Hepatocyte (in vitro differentiated cells): ENCODE results near the gene LDLRAP1. TPM values are rescaled to one million over a fixed set of nuclear protein-coding genes. Genes with fewer than 3 reads are reported as not detected.

Source experiments
- DNase-seq: peaks from one replicate; pipeline ENCODE4 v3.0.0-alpha.2; 2016; ENCODE audit warnings: low spot score
- H2AFZ ChIP-seq: fragments of 200-600 bp; sonication (generic); 2 replicates; pipeline ENCODE4 v1.6.0; 2016; ENCODE audit warnings: antibody characterized with exemption, mild to moderate bottlenecking
- H3K27ac ChIP-seq: fragments of 200-600 bp; sonication (generic); 2 replicates; pipeline ENCODE4 v1.5.1; 2016; ENCODE audit warnings: mild to moderate bottlenecking
- H3K27me3 ChIP-seq: fragments of 200-600 bp; sonication (generic); 2 replicates; pipeline ENCODE4 v1.6.1; 2016
- H3K36me3 ChIP-seq: fragments of 200-600 bp; sonication (generic); replicated peaks from 2 replicates; pipeline ENCODE4 v1.5.1; 2016; ENCODE audit warnings: low read depth; ENCODE audit not compliant: insufficient read depth
- H3K4me1 ChIP-seq: fragments of 200-600 bp; sonication (generic); 2 replicates; pipeline ENCODE4 v1.5.1; 2016; ENCODE audit warnings: mild to moderate bottlenecking, moderate library complexity; ENCODE audit not compliant: insufficient read depth
- H3K4me2 ChIP-seq: fragments of 200-600 bp; sonication (generic); 2 replicates; pipeline ENCODE4 v1.6.0; 2016
- H3K4me3 ChIP-seq: fragments of 200-600 bp; sonication (generic); 2 replicates; pipeline ENCODE4 v1.5.1; 2016; ENCODE audit warnings: mild to moderate bottlenecking
- H3K79me2 ChIP-seq: fragments of 200-600 bp; sonication (generic); 2 replicates; pipeline ENCODE4 v1.6.0; 2017; ENCODE audit warnings: mild to moderate bottlenecking
- H3K9me2 ChIP-seq: fragments of 200-600 bp; sonication (generic); replicated peaks from 2 replicates; pipeline ENCODE4 v1.6.0; 2017; ENCODE audit warnings: mild to moderate bottlenecking; ENCODE audit not compliant: insufficient read depth
- H3K9me3 ChIP-seq: fragments of 200-600 bp; sonication (generic); 2 replicates; pipeline ENCODE4 v1.5.1; 2016; ENCODE audit warnings: low read depth, mild to moderate bottlenecking
- H4K20me1 ChIP-seq: fragments of 200-600 bp; sonication (generic); 2 replicates; pipeline ENCODE4 v1.6.0; 2016; ENCODE audit warnings: mild to moderate bottlenecking; ENCODE audit not compliant: insufficient read depth, poor library complexity, severe bottlenecking
- CTCF ChIP-seq: fragments of 200-600 bp; sonication (generic); IDR thresholded peaks from 2 replicates; pipeline ENCODE4 v1.5.1; 2016; ENCODE audit warnings: antibody characterized with exemption, mild to moderate bottlenecking; ENCODE audit not compliant: poor library complexity
- EZH2 ChIP-seq: fragments of 200-600 bp; sonication (generic); IDR thresholded peaks from 2 replicates; pipeline ENCODE4 v1.6.1; 2016; ENCODE audit warnings: antibody characterized with exemption, mild to moderate bottlenecking, borderline replicate concordance
- EZH2phosphoT487 ChIP-seq: fragments of 200-600 bp; sonication (generic); IDR thresholded peaks from one replicate; pipeline ENCODE4 v1.6.1; 2018; ENCODE audit warnings: antibody characterized with exemption, mild to moderate bottlenecking, low read depth, moderate library complexity; ENCODE audit not compliant: unreplicated experiment, severe bottlenecking
- WGBS: methylation state at CpG from one replicate; pipeline ENCODE4 v1.1.6; 2016; ENCODE audit warnings: low lambda C conversion rate; ENCODE audit errors: missing lambda C conversion rate; 5-methylcytosine and 5-hydroxymethylcytosine counted together
- polyA plus RNA-seq: library from polyadenylated mRNA; unstranded; fragments of >200 nt; fragmentation: Nextera tagmentation; extraction: Ambion mirVana; gene quantifications from 2 replicates; pipeline ENCODE4 v1.2.1, GENCODE V29; 2016
- total RNA-seq: library from RNA; depleted of rRNA; stranded (reverse); fragments of >200 nt; gene quantifications from 2 replicates; pipeline ENCODE4 v1.2.3, GENCODE V29; 2014

Gene LDLRAP1
- total and polyA plus RNA-seq, 2 experiments from 2014 or later, result 17.3 to 27.5 TPM

- no peaks in the 10 kb centered on the region for H3K27me3 ChIP-seq
- H3K4me1 ChIP-seq, result peaks cover under 1% of the 10 kb centered on the region
- TF ChIP-seq EZH2phosphoT487 (no peak), CTCF (no peak), EZH2 (no peak)
- no peak for DNase-seq
- WGBS, result 96% methylated on average over 14 of the region's 14 CpGs
- H3K9me3 ChIP-seq, result no peaks in the 10 kb centered on the region
- no peak overlapping the region for H3K4me3 ChIP-seq
- peaks cover 15% of the 10 kb centered on the region for H3K79me2 ChIP-seq
- no peak overlapping the region for H3K27ac ChIP-seq
- no peaks in the 10 kb centered on the region for H3K9me2 ChIP-seq
- no peak overlapping the region for H3K4me2 ChIP-seq
- no peaks in the 10 kb centered on the region for H4K20me1 ChIP-seq
- no peak overlapping the region for H2AFZ ChIP-seq
- no peaks in the 10 kb centered on the region for H3K36me3 ChIP-seq
Observed at GRCh38 chr1:25554886-25555752, 11.7 kb downstream of the LDLRAP1 start.

- H3K36me3 ChIP-seq, result no peaks in the 10 kb centered on the region
- H3K9me3 ChIP-seq, result no peaks in the 10 kb centered on the region
- no peak overlapping the region for H3K4me3 ChIP-seq
- H3K79me2 ChIP-seq, result peaks cover 12% of the 10 kb centered on the region
- no peaks in the 10 kb centered on the region for H3K9me2 ChIP-seq
- no peak for DNase-seq
- TF ChIP-seq CTCF, result no peak
- no peak for TF ChIP-seq EZH2
- TF ChIP-seq EZH2phosphoT487, result no peak
- no peaks in the 10 kb centered on the region for H3K27me3 ChIP-seq
- H2AFZ ChIP-seq, result no peak overlapping the region
- H3K27ac ChIP-seq, result no peak overlapping the region
- no peaks in the 10 kb centered on the region for H3K4me1 ChIP-seq
- no peaks in the 10 kb centered on the region for H4K20me1 ChIP-seq
- 95% methylated on average over 5 of the region's 5 CpGs for WGBS
- no peak overlapping the region for H3K4me2 ChIP-seq
Observed at GRCh38 chr1:25555753-25556092, 12.3 kb downstream of the LDLRAP1 start.

GRCh38 chr1:25556132-25556670 lies 12.8 kb downstream of the LDLRAP1 start:
- no peaks in the 10 kb centered on the region for H3K9me3 ChIP-seq
- no peak overlapping the region for H2AFZ ChIP-seq
- no peak overlapping the region for H3K4me3 ChIP-seq
- no peaks in the 10 kb centered on the region for H4K20me1 ChIP-seq
- H3K4me1 ChIP-seq, result no peaks in the 10 kb centered on the region
- no peaks in the 10 kb centered on the region for H3K36me3 ChIP-seq
- 94% methylated on average over 11 of the region's 11 CpGs for WGBS
- peaks cover 8% of the 10 kb centered on the region for H3K79me2 ChIP-seq
- H3K27ac ChIP-seq, result no peak overlapping the region
- no peaks in the 10 kb centered on the region for H3K27me3 ChIP-seq
- DNase-seq, result no peak
- TF ChIP-seq CTCF (no peak), EZH2 (no peak), EZH2phosphoT487 (no peak)
- no peak overlapping the region for H3K4me2 ChIP-seq
- no peaks in the 10 kb centered on the region for H3K9me2 ChIP-seq
